Activated CD8-positive, alpha-beta memory T cell treated with anti-CD3 and anti-CD28 coated beads, Interleukin-2, amount 50 U/mL, for 24 hours (primary cell): ENCODE data around the gene ATIC.
"Not testable (repeated sequence)": the region's sequence is repeated elsewhere in the genome, so short reads cannot be mapped to it uniquely, and the experiment has no call there.

ENCODE experiments used
- DNase-seq: peaks from one replicate; pipeline ENCODE4 v3.0.0-alpha.2; 2020; ENCODE audit errors: extremely low read depth

The ATIC gene

GRCh38 chr2:215311625-215312396 lies at the start of gene ATIC:
Gene ATIC (plus strand): TSS chr2:215312059. CDS start chr2:215312143, 84 bp downstream.
- DNase-seq: peak; percentile 82

- DNase-seq: no peak
Measured at GRCh38 chr2:215262303-215262702, 49.6 kb upstream of the ATIC start.

GRCh38 chr2:215262741-215263362 lies 49.0 kb upstream of the ATIC start:
- no peak for DNase-seq

GRCh38 chr2:215264374-215264773 lies 47.5 kb upstream of the ATIC start:
- no peak for DNase-seq

GRCh38 chr2:215269397-215270117 lies 42.3 kb upstream of the ATIC start:
- DNase-seq: peak; percentile 8

- DNase-seq: no peak
Measured at GRCh38 chr2:215270118-215270451, 41.8 kb upstream of the ATIC start.

GRCh38 chr2:215271446-215271845 lies 40.4 kb upstream of the ATIC start:
- DNase-seq: no peak

GRCh38 chr2:215272918-215273317 lies 38.9 kb upstream of the ATIC start:
- no peak for DNase-seq

GRCh38 chr2:215274829-215275228 lies 37.0 kb upstream of the ATIC start:
- no peak for DNase-seq

- no peak for DNase-seq
Measured at GRCh38 chr2:215275824-215276223, 36.0 kb upstream of the ATIC start.

GRCh38 chr2:215277944-215278343 lies 33.9 kb upstream of the ATIC start:
- DNase-seq: no peak

- DNase-seq: no peak
Measured at GRCh38 chr2:215280326-215280725, 31.5 kb upstream of the ATIC start.

- DNase-seq: no peak
Measured at GRCh38 chr2:215283221-215283620, 28.6 kb upstream of the ATIC start.

GRCh38 chr2:215286309-215286708 lies 25.6 kb upstream of the ATIC start:
- DNase-seq: no peak

- no peak for DNase-seq
Measured at GRCh38 chr2:215288112-215288815, 23.6 kb upstream of the ATIC start.

GRCh38 chr2:215290980-215291599 lies 20.8 kb upstream of the ATIC start:
- no peak for DNase-seq

- no peak for DNase-seq
Measured at GRCh38 chr2:215293879-215294278, 18.0 kb upstream of the ATIC start.

GRCh38 chr2:215299337-215299859 lies 12.5 kb upstream of the ATIC start:
- no peak for DNase-seq

- no peak for DNase-seq
Measured at GRCh38 chr2:215301994-215302393, 9.9 kb upstream of the ATIC start.

GRCh38 chr2:215311259-215311624 lies 617 bp upstream of the ATIC start:
- not testable (repeated sequence) for DNase-seq

GRCh38 chr2:215313255-215313613 lies 1.4 kb downstream of the ATIC start:
- DNase-seq: no peak

GRCh38 chr2:215314896-215315295 lies 3.0 kb downstream of the ATIC start:
- no peak for DNase-seq
